Activated CD4-positive, alpha-beta T cell treated with anti-CD3 and anti-CD28 coated beads for 48 hours (primary cell): ENCODE measurements around the gene SNX17.
"Not testable (repeated sequence)": the region's sequence is repeated elsewhere in the genome, so short reads cannot be mapped to it uniquely, and the experiment has no call there.

ENCODE experiments used
- DNase-seq: peaks from one replicate; pipeline ENCODE4 v3.0.0-alpha.2; 2020

The SNX17 gene, protein sequence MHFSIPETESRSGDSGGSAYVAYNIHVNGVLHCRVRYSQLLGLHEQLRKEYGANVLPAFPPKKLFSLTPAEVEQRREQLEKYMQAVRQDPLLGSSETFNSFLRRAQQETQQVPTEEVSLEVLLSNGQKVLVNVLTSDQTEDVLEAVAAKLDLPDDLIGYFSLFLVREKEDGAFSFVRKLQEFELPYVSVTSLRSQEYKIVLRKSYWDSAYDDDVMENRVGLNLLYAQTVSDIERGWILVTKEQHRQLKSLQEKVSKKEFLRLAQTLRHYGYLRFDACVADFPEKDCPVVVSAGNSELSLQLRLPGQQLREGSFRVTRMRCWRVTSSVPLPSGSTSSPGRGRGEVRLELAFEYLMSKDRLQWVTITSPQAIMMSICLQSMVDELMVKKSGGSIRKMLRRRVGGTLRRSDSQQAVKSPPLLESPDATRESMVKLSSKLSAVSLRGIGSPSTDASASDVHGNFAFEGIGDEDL

DNA sequence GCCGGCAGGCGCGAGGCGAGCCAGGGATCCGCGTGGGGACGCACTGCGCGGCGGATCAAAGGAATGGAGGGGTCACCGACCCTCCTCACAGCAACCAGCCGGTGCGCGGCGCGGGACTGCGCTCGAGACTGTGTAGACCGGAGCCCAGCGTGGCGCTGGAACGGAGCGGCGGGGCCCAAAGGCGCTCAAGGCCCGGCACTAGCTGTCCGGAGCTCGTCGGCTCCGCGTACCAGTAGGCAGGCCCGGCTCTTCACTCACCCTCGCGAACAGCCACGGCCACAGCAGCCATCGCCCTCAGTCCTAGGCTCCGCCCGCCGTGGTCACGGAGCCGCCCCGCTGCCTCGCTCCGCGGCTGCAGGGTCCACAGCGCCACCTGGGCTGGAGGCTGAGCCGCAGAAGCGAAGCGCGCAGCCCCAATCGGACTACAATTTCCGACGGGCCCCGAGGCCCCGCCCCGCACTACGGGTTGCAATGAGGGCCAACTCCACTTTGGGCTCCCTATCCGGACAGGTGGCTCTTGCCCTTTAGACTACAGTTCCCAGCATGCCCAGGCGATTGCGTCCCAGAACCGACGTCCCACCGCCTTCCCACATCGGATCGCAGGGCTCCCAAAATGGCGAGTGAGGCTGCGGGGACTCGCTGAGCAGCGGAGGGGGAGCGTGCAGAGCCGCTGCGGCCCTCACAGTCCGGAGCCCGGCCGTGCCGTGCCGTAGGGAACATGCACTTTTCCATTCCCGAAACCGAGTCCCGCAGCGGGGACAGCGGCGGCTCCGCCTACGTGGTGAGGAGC, at the start of gene SNX17, which contains the start of gene EIF2B4:
TSS of gene SNX17 (plus strand) at position 591 of the 790 bp plus-strand sequence. CDS start at position 719, 128 bp downstream.
TSS of gene EIF2B4 (minus strand) at position 313 of the 790 bp plus-strand sequence. CDS start at position 289, 24 bp downstream.
- DNase-seq, result peak; percentile 99

DNA sequence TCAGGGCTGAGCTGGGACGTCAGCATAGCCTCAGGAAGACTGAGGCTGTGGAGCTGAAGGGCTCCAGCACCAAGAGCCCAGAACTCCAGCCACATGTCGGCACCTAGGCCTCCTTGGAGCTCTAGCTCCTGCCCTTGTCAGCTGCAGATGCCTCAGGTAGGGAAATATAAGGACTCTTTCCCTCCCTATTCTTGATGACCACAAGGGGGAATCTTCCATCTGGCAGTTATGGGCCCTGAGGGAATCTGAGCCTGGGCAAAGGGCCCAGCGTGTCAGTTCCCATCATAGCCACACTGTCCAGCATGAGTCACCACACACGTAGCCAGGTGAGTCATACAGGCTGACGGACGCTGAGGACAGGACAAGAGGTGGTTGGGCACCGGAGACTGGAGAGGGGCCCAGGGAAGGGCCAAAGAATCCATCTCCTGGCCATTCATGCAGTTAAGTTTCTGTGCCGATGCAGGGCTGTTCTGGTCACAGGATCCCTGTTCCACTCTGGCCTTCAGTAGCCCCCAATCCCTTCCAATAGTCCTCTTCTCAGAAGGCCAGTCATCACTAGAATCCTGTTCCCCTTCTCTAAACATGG, 49.4 kb upstream of the SNX17 start:
- DNase-seq, result no peak

DNA sequence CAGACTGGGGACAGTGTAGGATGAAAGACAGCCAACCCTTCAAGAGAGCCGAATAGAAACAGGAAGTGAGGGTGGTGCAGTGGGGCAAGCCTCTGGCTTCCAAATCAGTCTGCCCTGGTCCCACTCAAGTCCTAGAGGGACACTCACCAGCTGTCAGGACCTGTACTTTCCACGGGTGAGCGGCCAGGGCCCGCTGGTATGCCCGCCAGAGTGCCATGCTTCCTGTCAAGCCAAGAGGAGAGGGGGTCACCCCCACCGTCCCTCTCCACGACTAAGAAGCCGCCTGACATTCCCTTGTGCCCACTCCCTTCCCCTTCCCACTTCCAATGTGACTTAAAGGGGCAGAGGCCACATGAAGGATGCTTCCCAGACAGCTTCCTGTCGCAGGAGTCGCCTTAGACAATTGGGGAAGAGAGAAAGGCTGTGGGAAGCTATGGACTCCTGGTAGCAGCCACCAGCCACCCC, 48.1 kb upstream of the SNX17 start:
- DNase-seq, result no peak

DNA sequence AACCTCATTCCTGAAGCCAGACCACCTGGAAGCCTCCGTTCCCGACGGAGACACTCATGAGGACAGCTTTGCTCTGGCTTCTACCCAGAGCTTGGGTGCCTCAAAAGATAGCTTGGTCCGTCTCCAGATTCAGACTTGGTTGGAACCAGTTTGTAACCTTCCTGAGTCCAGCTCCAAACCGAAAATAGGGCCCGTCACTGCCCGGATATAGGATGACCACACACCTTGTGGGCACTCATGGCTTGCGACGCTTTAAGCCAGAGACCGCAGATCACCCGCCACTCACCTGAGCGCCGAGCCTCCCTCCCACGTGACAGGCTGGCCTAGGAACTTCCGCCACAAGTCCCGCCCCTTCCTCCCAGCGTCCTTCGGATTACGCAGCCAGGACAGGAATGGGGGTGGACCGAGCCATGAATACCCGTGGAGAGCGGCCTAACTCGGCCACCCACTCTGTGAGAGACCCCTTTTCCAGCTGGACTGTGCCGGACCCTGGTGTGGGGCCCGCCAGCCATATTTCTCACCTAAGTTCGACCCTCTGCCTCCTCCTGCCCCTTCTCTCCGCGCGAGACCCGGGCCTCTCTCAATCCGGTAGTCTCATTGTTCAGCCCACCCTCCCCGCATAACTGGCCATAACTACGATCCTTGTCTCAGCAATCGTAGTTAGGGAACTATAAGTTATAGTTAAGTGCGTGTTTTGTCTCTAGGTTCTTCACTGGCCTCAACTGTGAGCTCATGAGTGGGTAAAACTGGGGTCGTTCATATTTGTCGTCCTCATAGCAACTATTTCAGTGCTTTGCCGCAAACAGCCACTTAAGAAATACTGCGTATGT, 47.4 kb upstream of the SNX17 start, which contains the start of gene MPV17:
TSS of gene MPV17 (minus strand) at position 332 of the 830 bp plus-strand sequence. CDS start 580 bp downstream, outside the sequence.
- peak; percentile 93 for DNase-seq

DNA sequence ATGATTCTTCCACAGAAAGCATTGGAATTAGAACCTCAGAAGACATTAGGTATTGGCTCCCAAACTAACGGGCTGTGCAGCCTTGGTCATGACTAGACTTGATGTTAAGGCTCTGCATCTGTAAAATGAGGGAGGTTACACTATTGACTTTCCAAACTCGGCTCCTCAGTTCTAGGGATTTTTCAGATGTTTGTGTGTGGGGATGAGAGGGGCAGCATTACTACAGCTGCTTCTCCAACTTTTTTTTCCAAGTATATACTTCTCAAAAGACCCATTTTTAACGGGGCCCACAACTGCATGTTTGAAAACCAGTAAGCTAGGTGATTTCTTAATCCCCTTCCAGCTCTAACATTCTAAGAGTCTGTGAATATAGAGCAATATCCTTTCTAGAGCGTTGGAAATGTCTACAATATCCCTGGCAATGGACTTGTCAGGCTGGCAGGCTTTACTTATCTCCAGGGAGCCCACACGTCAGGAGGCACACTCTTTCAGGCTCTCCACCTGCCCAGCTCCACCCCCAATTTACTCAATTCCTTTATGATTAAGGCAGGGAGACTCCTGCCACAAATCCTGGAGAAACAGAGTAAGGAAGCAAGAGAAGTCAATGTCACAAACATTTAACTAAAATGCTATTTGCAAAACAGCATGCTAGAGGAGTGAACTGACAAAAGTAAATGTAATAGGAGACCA, 46.7 kb upstream of the SNX17 start:
- DNase-seq, result no peak

DNA sequence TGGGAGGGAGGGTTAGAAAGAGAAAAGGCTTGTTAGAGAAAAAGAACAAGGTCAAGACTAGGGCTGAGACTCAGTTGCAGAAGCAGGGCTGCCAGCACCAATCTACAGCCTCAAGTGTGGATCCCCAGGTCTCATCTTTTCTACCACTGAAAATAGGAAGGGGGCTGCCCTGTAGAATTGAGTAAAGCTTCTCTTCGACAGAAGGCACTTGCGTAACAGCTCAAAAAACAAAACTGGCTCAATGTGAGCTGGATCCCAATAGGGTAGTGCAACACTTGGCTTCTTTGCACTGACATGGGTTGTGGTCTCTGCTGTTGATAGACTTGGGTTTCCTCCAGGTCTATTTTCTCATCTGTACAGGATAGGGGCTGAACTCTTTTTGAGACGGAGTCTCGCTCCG, 45.7 kb upstream of the SNX17 start:
- DNase-seq, result no peak

DNA sequence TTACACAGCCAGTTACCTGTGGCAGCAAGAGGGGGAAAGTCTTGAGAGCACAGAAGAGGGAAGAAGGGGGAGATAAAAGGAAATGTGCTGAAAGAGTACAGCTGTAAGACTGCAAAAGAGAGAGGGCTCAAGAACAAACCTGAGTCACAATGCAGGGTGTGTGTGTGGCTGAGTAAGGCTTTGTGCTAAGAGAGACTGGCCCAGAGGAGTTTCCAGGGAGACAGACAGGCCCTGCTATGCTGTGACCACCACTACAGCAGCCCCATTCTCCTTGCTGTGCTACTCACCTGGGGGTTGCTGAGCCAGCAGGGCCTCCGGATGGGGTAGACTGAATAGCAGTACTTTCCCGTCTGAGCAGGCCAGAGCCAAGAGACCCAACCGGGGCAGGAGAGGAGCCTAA, 35.1 kb upstream of the SNX17 start:
- DNase-seq, result no peak

DNA sequence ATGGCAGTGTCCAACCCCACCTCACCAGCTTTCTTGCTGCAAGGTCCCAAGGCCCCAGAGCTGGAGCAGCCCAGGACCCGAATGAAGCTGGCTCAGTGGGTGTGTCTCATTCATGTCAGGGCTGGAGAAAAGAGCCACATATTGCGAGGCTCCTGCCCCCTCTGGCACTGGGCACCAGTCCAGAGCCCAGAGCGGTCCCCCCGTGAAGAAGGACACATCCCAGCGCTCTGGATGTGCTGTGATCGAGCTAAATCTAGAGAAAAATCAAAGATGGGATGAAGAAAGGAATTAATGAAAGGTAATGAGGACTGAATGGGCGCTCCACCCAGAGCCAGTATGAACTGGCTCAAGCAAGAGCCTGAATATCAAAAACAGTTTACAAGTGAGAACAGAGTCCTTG, 34.2 kb upstream of the SNX17 start:
- no peak for DNase-seq

DNA sequence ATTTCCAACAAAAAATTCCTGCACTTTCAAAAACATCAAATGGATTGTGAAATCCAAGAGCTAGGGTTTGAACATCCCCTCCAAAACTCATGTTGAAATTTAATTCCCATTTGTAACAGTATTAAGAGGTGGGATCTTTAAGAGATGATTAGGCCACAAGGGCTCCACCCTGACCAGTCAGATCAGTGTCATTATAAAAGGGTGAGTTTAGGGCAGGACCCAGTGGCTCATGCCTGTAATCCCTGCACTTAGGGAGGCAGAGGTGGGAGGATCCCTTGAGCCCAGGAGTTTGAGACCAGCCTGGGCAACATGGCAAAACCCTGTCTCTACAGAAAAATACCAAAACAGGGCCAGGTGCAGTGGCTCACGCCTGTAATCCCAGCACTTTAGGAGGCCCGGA, 22.8 kb upstream of the SNX17 start:
- DNase-seq, result no peak

DNA sequence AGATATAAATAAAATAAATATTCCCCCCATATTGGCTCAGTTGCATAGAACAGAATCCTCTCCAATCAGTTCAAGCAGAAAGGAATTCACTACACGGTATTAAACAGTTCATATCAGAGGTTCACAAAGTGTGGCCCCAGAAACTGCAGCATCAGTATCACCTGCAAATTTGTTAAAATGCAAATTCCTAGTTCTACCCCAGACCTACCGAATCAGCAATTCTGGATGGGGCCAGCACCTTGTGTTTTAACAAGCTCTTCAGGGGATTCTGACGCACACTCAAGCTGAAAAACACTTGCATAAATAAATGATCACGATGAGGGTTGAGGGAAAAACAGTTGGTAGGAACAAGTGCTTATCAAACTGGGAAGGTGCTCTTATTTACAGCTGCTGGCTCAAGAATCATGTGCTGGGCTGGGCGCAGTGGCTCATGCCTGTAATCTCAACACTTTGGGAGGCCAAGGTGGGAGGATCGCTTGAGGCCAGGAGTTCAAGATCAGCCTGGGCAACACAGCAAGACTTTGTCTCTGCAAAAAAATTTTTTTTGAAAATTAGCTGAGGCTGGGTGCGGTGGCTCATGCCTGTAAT, 20.2 kb upstream of the SNX17 start:
- no peak for DNase-seq

DNA sequence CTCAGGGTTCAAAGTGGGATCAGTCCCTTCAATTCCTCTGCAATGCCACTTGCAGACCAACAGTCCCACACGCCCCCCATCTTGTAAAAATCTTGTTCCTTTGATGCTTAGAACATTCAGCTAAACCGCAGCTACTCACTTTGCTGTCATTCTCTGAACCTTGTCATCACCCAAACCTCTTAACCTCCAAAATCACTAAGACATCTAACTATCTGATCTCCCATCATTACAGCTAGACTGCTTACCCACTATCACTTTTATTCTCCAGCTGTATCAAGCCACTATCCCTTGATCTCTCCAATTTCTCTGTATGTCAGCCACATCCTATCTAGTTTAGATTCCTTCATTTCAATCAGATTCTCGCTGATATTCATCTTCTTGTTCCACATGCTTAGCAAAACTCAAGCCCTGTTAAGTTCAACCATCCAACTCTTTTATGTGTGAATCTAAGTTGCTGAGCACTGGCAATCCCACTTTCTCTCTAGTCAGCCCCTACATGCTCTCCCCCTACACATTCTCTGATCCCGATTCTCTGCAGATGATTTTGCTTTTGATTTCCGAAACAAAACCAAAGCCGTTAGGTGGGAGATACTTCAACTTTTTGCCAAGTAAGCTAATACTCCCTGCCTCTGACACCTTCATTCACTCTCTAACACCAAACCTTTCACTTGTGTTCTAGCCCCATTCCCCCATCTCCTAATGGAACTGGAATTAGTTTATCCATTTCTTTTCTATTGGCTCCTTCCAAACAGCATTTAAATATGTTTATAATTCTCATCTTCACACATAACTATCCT, 18.4 kb upstream of the SNX17 start:
- peak; percentile 23 for DNase-seq

DNA sequence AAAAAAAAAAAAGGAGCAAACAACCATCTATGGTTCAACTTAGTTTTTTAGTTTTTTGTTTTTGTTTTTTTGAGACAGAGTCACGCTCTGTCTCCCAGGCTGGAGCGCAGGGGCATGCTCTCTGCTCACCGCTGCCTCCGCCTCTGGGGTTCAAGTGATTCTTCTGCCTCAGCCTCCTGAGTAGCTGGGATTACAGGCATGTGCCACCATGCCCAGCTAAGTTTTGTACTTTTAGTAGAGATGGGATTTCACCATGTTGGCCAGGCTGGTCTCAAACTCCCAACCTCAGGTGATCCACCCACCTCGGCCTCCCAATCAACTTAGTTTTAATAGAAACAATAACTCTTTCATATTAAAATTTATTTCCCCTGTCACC, 17.0 kb upstream of the SNX17 start:
- not testable (repeated sequence) for DNase-seq

DNA sequence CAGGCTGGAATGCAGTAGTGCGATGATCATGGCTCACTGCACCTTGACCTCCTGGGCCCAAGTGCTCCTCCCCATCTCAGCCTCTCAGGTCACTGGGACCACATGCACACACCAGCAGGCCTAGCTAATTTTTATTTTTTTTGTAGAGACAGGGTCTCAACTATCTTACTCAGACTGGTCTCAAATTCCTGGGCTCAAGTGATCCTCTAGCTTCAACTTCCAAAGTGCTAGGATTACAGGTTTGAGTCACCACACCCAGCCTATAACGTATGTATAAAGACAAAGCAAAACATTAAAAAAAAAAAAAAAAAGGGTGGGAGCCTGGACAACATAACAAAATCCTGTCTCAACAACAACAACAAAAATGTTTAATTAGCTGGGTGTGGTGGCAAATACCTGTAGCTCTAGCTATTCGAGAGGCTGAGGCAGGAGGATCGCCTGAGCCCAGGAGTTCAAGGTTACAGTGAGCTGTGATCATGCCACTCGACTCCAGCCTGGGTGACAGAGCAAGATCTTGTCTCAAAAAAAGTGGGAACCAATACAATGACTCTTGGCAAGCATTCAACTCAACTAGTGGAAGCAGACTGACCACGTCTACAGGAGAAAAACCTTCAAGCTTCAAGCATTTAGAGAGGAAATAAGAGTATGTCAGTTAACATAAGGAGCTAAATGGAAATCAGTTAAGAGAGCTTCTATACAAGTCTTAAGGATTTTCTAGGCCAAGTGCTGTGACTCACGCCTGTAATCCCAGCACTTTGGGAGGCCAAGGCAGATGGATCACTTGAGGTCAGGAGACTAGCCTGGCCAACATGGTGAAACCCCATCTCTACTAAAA, 16.4 kb upstream of the SNX17 start:
- no peak for DNase-seq

DNA sequence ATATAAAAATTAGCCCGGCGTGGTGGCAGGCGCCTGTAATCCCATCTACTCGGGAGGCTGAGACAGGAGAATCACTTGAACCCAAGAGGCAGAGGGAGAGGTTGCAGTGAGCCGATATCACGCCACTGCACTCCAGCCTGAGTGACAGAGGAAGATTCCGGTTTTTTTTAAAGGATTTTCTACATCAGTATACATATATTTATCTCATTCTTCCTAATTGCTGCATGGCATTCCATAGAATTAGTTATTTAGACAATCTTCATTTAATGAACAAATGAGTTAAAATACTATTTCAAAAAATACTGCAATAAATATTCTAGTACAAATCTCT, 15.9 kb upstream of the SNX17 start:
- DNase-seq, result no peak

DNA sequence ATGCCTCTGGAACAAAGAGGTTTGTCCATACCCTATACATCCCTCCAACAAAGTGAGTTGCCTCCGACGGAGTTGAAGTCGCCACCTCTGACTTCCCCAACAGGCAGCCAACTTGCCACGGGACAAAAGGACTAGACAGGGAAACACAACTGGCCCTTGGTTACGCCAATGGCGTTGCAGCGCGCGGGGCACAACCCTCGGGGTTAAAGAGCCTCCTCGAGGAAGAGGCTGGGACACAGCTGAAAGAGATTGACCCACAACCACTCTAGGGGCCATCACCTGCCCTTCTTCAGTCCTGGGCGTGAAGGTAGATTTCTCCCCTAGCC, 14.4 kb upstream of the SNX17 start:
- DNase-seq, result no peak

DNA sequence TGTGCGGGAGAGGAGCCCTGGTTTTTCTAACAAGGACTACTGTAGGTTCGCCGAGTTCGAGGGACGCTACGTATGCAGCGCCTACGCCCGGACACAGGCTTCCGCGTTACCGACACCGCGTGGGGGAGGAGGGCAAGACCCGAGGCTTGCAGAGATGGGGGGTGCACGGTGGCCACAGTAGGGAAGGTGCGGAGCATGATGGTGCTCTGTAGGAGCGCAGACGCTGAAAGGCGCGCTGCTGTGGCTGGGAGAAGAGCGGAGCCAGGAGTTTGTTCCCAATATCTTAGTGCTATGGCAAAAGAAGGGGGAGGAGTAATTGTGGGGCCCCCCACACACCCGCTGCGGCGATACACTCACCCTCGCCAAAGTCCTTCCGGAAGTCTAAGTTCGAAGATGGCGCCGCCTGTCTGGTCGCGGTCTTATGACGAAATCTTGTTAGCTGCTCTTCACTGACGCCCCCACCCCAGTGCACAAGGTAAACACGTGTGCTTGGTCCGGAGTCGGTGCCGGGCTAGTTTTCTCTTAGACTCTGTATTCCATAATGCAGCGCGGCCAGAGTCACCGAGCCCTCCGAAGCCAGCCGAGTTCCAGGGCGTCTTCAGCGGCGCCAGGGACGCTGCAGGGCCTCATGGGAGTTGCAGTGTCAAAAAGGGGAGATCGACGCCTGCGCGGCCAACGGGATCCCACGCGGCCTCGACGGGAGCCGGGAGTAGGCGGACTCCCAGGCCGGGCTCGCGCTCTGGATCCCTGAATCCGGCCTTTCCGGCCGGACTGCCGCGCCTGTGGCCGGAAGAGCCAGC, 13.8 kb upstream of the SNX17 start, which contains the start of gene GTF3C2:
TSS of gene GTF3C2 (minus strand) at position 383 of the 800 bp plus-strand sequence. CDS start 13,210 bp downstream, outside the sequence.
- DNase-seq, result peak; percentile 96

DNA sequence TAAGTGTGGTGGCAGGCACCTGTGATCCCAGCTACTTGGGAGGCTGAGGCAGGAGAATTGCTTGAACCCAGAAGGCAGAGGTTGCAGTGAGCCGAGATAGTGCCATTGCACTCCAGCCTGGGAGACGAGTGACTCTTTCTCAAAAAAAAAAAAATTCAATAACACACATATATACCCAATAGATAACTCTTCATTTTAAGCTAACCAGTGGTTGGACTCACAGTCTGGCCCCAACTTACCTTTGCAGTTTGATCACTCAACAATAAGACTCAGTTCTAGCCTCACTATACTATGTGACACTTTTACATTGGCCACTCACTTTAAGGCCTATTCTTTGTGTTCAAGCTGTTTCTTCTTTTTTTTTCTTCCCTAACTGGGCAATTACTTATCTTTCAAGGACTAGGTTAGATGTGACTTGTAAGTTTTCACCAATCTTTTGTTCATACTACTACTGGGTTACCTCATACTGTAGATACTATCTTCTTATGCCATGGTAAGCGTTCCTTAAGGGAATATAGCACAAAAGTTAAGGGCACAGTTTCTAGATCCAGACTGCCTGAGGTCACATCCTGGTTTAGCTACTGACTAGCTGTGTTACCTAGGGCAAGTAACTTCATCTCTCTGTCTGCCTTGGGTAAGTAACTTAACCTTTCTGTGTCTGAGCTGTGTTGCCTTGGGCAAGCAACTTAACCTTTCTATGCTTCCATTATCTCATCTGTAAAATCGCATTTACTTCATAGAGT, 7.6 kb upstream of the SNX17 start:
- no peak for DNase-seq

DNA sequence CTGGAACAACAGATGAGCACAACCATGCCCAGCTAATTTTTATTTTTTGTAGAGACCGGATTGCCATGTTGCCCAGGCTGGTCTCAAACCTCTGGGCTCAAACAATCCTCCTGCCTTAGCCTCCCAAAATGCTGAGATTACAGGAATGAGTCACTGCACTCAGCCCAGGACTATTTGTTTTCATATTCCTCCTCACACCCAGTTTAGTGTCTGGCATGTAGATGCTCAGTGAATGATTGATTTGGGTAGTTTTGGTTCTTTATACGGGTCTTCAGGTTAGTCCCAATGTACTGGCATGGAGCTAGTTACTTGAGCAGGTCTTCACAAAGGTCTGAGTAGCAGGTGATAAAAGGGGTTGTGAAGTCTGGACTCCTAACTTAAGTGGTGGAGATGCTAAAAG, 6.5 kb upstream of the SNX17 start:
- DNase-seq, result no peak
